ENCODE measurements around the gene NFKB2. TPM values are rescaled to one million over a fixed set of nuclear protein-coding genes. Genes with fewer than 3 reads are reported as not detected.

Gene NFKB2
- total RNA-seq, 1 donor from 2014 or later: 26.8 TPM

GRCh38 chr10:102404361-102405107, 9.0 kb downstream of the NFKB2 start:
- Histone ChIP-seq H3K27ac (no peak overlapping the region), H3K9me3 (no peaks in the 10 kb centered on the region)
- intact Hi-C loops (cut with DNase I): no loop called here

GRCh38 chr10:102405108-102405571, 9.6 kb downstream of the NFKB2 start:
- Histone ChIP-seq H3K27me3 (peaks cover under 1% of the 10 kb centered on the region), H3K27ac (no peak overlapping the region)
- no peak for TF ChIP-seq POLR2AphosphoS5 (IDR thresholded peaks at IDR 0.05; ENCODE audit: insufficient read depth in 1 of 2, low read depth in 1 of 2)
- TF ChIP-seq CTCF (IDR thresholded peaks at IDR 0.05): no peak
- no peak for TF ChIP-seq POLR2A (IDR thresholded peaks at IDR 0.05)

More at GRCh38 chr10:102404361-102405107, 9.0 kb downstream of the NFKB2 start:
- no peaks in the 10 kb centered on the region for H3K27me3 ChIP-seq
- no peaks in the 10 kb centered on the region for H3K36me3 ChIP-seq
- no peak for DNase-seq (ENCODE audit: extremely low spot score in 2 of 2)
- no peak overlapping the region for H3K4me3 ChIP-seq
- H3K4me1 ChIP-seq: peaks cover 20% of the 10 kb centered on the region
- TF ChIP-seq CTCF (IDR thresholded peaks at IDR 0.05): no peak
- TF ChIP-seq POLR2A (IDR thresholded peaks at IDR 0.05): no peak
- no peak for TF ChIP-seq POLR2AphosphoS5 (IDR thresholded peaks at IDR 0.05; ENCODE audit: insufficient read depth in 1 of 2, low read depth in 1 of 2)

GRCh38 chr10:102405632-102406031, 10.1 kb downstream of the NFKB2 start:
- Histone ChIP-seq H3K4me3 (no peak overlapping the region), H3K36me3 (no peaks in the 10 kb centered on the region), H3K9me3 (no peaks in the 10 kb centered on the region), H3K27ac (no peak overlapping the region), H3K4me1 (peaks cover 23% of the 10 kb centered on the region), H3K27me3 (peaks cover 5% of the 10 kb centered on the region)
- intact Hi-C loops (cut with DNase I): no loop called here
- TF ChIP-seq POLR2A (IDR thresholded peaks at IDR 0.05) (no peak), CTCF (IDR thresholded peaks at IDR 0.05) (no peak), POLR2AphosphoS5 (IDR thresholded peaks at IDR 0.05; ENCODE audit: insufficient read depth in 1 of 2, low read depth in 1 of 2) (no peak)
- no peak for DNase-seq (ENCODE audit: extremely low spot score in 2 of 2)

More at GRCh38 chr10:102405108-102405571, 9.6 kb downstream of the NFKB2 start:
- intact Hi-C loops (cut with DNase I): no loop called here
- H3K4me1 ChIP-seq: peaks cover 20% of the 10 kb centered on the region
- H3K36me3 ChIP-seq: no peaks in the 10 kb centered on the region
- H3K4me3 ChIP-seq: no peak overlapping the region
- H3K9me3 ChIP-seq: no peaks in the 10 kb centered on the region
- DNase-seq (ENCODE audit: extremely low spot score in 2 of 2): no peak

- no peaks in the 10 kb centered on the region for H3K9me3 ChIP-seq
- H3K4me3 ChIP-seq: no peak overlapping the region
- DNase-seq (ENCODE audit: extremely low spot score in 2 of 2): no peak
- no peaks in the 10 kb centered on the region for H3K36me3 ChIP-seq
- no peak for TF ChIP-seq CTCF (IDR thresholded peaks at IDR 0.05)
- TF ChIP-seq POLR2AphosphoS5 (IDR thresholded peaks at IDR 0.05; ENCODE audit: insufficient read depth in 1 of 2, low read depth in 1 of 2): peak in 1 of 2 donors; percentile 16
- TF ChIP-seq POLR2A (IDR thresholded peaks at IDR 0.05): no peak
- intact Hi-C loops (cut with DNase I): no loop called here
- peaks cover 27% of the 10 kb centered on the region for H3K4me1 ChIP-seq
- peaks cover 6% of the 10 kb centered on the region for H3K27me3 ChIP-seq
- no peak overlapping the region for H3K27ac ChIP-seq
Observed at GRCh38 chr10:102406815-102407214, 11.3 kb downstream of the NFKB2 start.

All from vagina (tissue), 2 donors.